Right atrium auricular region (tissue), 2 donors: ENCODE results near the gene KCTD15. TPM values are rescaled to one million over a fixed set of nuclear protein-coding genes. Genes with fewer than 3 reads are reported as not detected.

ENCODE experiments used
- DNase-seq: peaks from one replicate; pipeline ENCODE4 v3.0.0-alpha.2; 2019; ENCODE audit warnings: low spot score
- H3K27ac ChIP-seq, 2 donors: fragments of 200-600 bp; sonication (generic); 1 replicate in 1 of 2; 2 replicates in 1 of 2; pipeline ENCODE4 v1.5.1; 2016 to 2019
- H3K27me3 ChIP-seq, 2 donors: fragments of 200-600 bp; sonication (generic); one replicate each; pipeline versions ENCODE4 v1.5.1 to v1.6.0; 2017 to 2019
- H3K36me3 ChIP-seq: fragments of 200-600 bp; sonication (generic); one replicate; pipeline ENCODE4 v1.5.1; 2016
- H3K4me1 ChIP-seq, 2 donors: fragments of 200-600 bp; sonication (generic); one replicate each; pipeline versions ENCODE4 v1.5.1 to v1.6.0; 2017 to 2019
- H3K4me3 ChIP-seq, 2 donors: fragments of 200-600 bp; sonication (generic); 1 replicate in 1 of 2; 2 replicates in 1 of 2; pipeline ENCODE4 v1.5.1; 2017 to 2019; ENCODE audit warnings: mild to moderate bottlenecking in 1 of 2, moderate library complexity in 1 of 2
- H3K9me3 ChIP-seq, 2 donors: fragments of 200-600 bp; sonication (generic); one replicate each; pipeline ENCODE4 v1.5.1; 2019
- CTCF ChIP-seq, 2 donors: fragments of 200-600 bp; sonication (generic); IDR thresholded peaks; one replicate each; pipeline ENCODE4 v1.5.1; 2019; ENCODE audit warnings: antibody characterized with exemption in 2 of 2
- total RNA-seq, 2 donors: library from RNA; depleted of rRNA; stranded (reverse); fragments of >200 nt; gene quantifications; one replicate each; pipeline ENCODE4 v1.1.0, GENCODE V29; 2016

The KCTD15 gene
- total RNA-seq, 2 donors from 2014 or later = 8.6 to 24.4 TPM

DNA sequence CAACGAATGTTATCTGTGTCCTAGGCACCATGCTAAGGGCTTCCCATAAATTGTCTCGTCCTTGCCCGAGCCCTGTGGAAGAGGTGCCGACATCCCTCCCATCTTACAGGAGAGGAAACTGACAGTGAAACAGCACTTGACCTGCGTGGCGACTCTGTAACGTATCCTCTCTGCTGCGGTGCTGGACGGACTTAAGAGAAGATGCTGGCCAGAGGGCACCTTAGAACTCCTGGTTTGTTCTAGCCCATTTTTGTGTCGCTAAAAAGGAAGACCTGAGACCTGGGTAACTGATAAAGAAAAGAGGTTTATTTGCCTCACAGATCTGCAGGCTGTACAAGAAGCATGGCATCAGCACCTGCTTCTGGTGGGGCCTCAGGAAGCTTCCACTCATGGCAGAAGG lies 68.6 kb downstream of the KCTD15 start:
- no peak for DNase-seq
- Histone ChIP-seq H3K9me3 (no peaks in the 10 kb centered on the region), H3K4me3 (no peak overlapping the region), H3K27me3 (no peaks in the 10 kb centered on the region), H3K27ac (no peak overlapping the region), H3K4me1 (peaks cover 0 to 9% of the 10 kb centered on the region in 2 donors), H3K36me3 (no peaks in the 10 kb centered on the region)
- TF ChIP-seq CTCF (IDR thresholded peaks at IDR 0.05) = no peak

Other genes starting within 250 kb of the KCTD15 start
- gene CHST8, start 174.9 kb upstream of the KCTD15 start, total RNA-seq = under 1 TPM in 1 of 2 donors, not detected in 1; 0.43 TPM